GM21447 (cell line): ENCODE measurements around the gene GARIN1A.

ENCODE experiments used
- ATAC-seq: cut with Tn5 transposase; IDR thresholded peaks from one replicate; pipeline ENCODE4 v1.9.1; 2021; ENCODE audit not compliant: unreplicated experiment

GARIN1A gene

DNA sequence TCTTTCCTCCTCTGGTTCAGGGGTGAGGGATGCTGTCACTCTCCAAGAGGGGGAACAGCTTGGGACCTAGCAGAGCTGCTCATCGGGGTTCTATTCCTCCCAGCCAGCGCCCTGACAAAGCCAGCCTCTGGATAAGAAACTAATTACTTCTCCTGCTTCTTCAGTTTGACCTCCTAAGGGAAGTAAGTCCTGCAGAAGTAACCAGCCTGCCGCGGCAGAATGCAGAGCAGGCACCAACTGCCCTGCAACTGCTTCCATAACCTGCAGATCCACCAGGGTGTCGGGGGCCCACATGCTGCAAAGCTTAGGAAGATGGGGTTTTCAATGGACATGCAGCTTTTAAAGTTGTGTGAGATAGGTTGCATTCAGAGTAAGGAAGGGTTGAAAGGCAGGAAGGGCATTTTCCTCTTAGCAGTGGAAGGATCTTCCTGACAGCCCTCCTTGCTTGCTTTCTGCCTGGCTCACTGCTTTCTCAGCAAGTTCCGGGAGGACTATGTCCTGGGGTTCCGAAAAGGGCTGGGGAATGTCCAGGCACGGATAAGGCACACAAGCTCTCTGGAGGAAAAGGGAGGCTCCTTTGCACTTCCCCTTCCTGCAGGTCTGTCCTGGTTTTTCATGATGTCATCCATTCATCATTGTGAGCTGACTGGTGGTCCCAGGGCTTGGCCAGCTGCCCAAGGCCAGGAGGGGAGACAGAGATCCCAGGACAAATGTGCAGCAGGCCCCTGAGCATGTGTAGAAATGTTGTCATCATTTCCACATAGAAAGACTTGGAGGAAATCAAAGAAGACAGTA is 42.8 kb downstream of the GARIN1A start:
- ATAC-seq: no peak

GRCh38 chr7:128718967-128719642 is 47.0 kb downstream of the GARIN1A start:
- no peak for ATAC-seq

- ATAC-seq: no peak
Measured at GRCh38 chr7:128721376-128721775, 49.3 kb downstream of the GARIN1A start.
